ENCODE data around the gene NEMP1.

DNA sequence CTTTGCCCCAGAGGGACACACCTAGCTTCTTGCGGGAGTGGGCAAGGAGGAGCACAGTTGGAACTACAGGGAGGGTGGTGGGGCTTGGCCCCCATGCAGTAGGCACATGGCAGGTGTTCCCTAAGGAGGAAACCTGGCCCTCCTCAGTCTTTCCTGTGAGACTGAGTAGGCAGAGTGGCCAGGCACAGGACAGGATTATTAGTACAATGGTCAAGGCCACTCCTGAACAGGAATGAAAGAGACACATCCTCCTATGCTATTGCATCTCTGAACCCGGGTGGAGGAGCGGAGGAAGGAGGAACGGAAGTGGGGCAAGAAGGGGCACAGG lies 29.5 kb downstream of the NEMP1 start:
- TF ChIP-seq ZNF598 (CRISPR knock-in tag; IDR thresholded peaks at IDR 0.05; ENCODE audit: borderline replicate concordance) (no peak), SP2 (CRISPR knock-in tag; IDR thresholded peaks at IDR 0.05) (no peak)

All from HepG2 (cell line).